T-helper 1 cell (primary cell): ENCODE results near the gene OR6C76.

Experiments
- DNase-seq, 5 donors: peaks; one replicate each; pipeline ENCODE4 v3.0.0-alpha.2; 2012 to 2020

Gene OR6C76

DNA sequence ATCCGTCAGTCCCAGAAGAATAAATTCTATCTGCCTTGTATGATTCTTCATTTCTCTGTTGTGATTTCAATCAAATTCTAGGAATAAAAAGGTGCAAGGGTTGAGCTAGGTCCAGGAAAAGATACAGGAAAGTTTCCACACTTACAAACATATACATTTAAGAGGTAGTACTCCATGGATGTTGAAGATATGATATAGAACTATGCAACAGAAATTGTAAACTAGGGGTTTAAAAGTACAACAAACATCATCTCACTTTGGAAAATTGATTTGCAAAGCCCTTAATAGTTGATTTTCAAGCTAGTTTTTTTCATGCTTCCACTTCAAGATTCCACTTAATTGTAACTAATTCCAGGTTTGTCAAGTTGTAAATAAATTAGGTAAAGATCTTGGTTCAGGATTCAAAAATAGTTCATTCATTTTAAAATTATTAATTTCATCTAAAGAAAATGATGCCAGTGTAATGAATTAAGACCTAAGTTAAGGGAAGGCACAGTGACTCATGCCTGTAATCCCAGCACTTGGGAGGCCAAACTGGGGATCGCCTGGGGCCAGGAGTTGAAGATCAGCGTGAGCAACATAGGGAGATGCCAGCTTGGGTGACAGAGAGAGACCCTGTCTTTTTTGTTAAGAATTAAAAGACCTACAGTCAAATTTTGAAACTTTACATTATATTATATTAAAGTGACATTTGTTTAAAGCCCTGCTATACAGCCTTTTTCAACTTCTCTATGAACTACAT, 44.2 kb downstream of the OR6C76 start, which contains the start of gene OR6C70:
OR6C70 (minus strand) TSS at position 51 of the 742 bp plus-strand sequence; CDS start at position 51, 0 bp downstream.
- DNase-seq, result no peak

DNA sequence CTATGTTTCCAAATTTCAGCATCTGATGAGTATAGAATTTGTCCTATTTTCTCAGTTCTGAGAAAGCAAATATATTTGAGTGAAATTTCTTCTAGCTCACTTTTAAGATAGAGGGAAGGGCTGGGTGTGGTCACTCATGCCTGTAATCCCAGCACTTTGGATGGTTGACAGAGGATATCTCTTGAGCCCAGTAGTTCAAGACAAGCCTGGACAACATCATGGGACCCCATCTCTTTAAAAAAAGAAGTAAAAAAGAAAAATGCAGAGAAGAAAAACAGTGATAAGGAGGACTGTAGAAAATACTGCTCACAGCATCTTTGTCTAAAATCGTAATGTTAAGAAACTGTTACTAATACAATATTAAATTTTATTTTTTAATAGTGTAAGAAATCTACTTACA, 46.2 kb downstream of the OR6C76 start:
- DNase-seq, result no peak
